DMS 273 (cell line): ENCODE data around the gene CCDC157.

Source experiments
- DNase-seq: peaks from one replicate; lab custom pipeline; 2025; ENCODE audit not compliant: unreplicated experiment; lab: John Stamatoyannopoulos, UW

CCDC157 gene

GRCh38 chr22:30411780-30412179 is 55.0 kb downstream of the CCDC157 start:
- DNase-seq: no peak

GRCh38 chr22:30413001-30413400 is 56.2 kb downstream of the CCDC157 start:
- no peak for DNase-seq

GRCh38 chr22:30413745-30414524 is 57.1 kb downstream of the CCDC157 start:
- no peak for DNase-seq

GRCh38 chr22:30414525-30415047 is 57.8 kb downstream of the CCDC157 start:
- no peak for DNase-seq

- no peak for DNase-seq
Observed at GRCh38 chr22:30416403-30416802, 59.6 kb downstream of the CCDC157 start.

- no peak for DNase-seq
Observed at GRCh38 chr22:30416837-30417236, 60.0 kb downstream of the CCDC157 start.

GRCh38 chr22:30420347-30421125 is 63.7 kb downstream of the CCDC157 start:
- no peak for DNase-seq

GRCh38 chr22:30421695-30422480 is 65.1 kb downstream of the CCDC157 start:
- no peak for DNase-seq

GRCh38 chr22:30422481-30423300 is 65.9 kb downstream of the CCDC157 start:
- DNase-seq: peak; percentile 64

- DNase-seq: no peak
Observed at GRCh38 chr22:30423301-30423958, 66.6 kb downstream of the CCDC157 start.

- peak; percentile 99 for DNase-seq
Observed at GRCh38 chr22:30423959-30424533, 67.2 kb downstream of the CCDC157 start.

GRCh38 chr22:30424534-30425326 is 67.9 kb downstream of the CCDC157 start:
- DNase-seq: peak; percentile 58

GRCh38 chr22:30425327-30425615 is 68.5 kb downstream of the CCDC157 start:
- no peak for DNase-seq

GRCh38 chr22:30425616-30426387 is 69.0 kb downstream of the CCDC157 start, which contains the start of gene MTFP1:
Gene MTFP1 (plus strand): TSS chr22:30425768. CDS start chr22:30425880, 112 bp downstream.
- peak; percentile 83 for DNase-seq
